GM12878 (cell line): ENCODE measurements around the gene S100A9. TPM values are rescaled to one million over a fixed set of nuclear protein-coding genes. Genes with fewer than 3 reads are reported as not detected.

Experiments used
- ATF7 ChIP-seq: fragments of 450-650 bp; IDR thresholded peaks from 2 replicates; pipeline ENCODE4 v1.6.1; 2016; ENCODE audit warnings: low read depth, mild to moderate bottlenecking
- HCFC1 ChIP-seq: fragments of 150-350 bp; IDR thresholded peaks from 2 replicates; pipeline ENCODE4 v1.6.1; 2014; ENCODE audit warnings: low read length
- IRF4 ChIP-seq: IDR thresholded peaks from 2 replicates; pipeline ENCODE4 v1.6.1; 2011; ENCODE audit warnings: low read depth, low read length
- JUND ChIP-seq: IDR thresholded peaks from 2 replicates; pipeline ENCODE4 v1.6.1; 2012; ENCODE audit warnings: low read depth, mild to moderate bottlenecking, low read length, improper control_type of control experiment, moderate library complexity
- KDM1A ChIP-seq: fragments of 200-600 bp; sonication (generic); IDR thresholded peaks from 2 replicates; pipeline ENCODE4 v1.6.1; 2016; ENCODE audit warnings: borderline replicate concordance
- NFYB ChIP-seq: IDR thresholded peaks from 2 replicates; pipeline ENCODE4 v1.6.1; 2011; ENCODE audit warnings: low read depth, mild to moderate bottlenecking, low read length, improper control_type of control experiment, moderate library complexity; ENCODE audit not compliant: insufficient read depth
- NR2C2 ChIP-seq: IDR thresholded peaks from 2 replicates; pipeline ENCODE4 v1.6.1; 2011; ENCODE audit warnings: borderline replicate concordance, low read depth; ENCODE audit not compliant: control insufficient read depth, insufficient read length
- RFX5 ChIP-seq: IDR thresholded peaks from 2 replicates; pipeline ENCODE4 v1.6.1; 2011; ENCODE audit warnings: low read depth, low read length, improper control_type of control experiment
- SP1 ChIP-seq: IDR thresholded peaks from one replicate; pipeline ENCODE4 v1.6.1; 2011; ENCODE audit warnings: low read depth, low read length
- STAT1 ChIP-seq: fragments of 450-650 bp; conservative IDR thresholded peaks from 2 replicates; pipeline ENCODE4 v1.6.1; 2014; ENCODE audit warnings: antibody characterized with exemption, mild to moderate bottlenecking
- SUZ12 ChIP-seq: fragments of 200-600 bp; sonication (generic); IDR thresholded peaks from one replicate; pipeline ENCODE4 v1.6.1; 2018; ENCODE audit warnings: antibody characterized with exemption, mild to moderate bottlenecking; ENCODE audit not compliant: unreplicated experiment
- ZNF207 ChIP-seq: fragments of 450-650 bp; IDR thresholded peaks from 2 replicates; pipeline ENCODE4 v1.6.1; 2014; ENCODE audit warnings: antibody characterized with exemption, mild to moderate bottlenecking, borderline replicate concordance
- polyA plus RNA-seq, 11 experiments: library from polyadenylated mRNA; depleted of rRNA in 4 of 11; unstranded in 6 of 11; stranded (reverse) in 5 of 11; fragments of >200 nt; fragmentation: Nextera tagmentation in 4 of 11; fragmentation: Illumina TruSeq in 1 of 11; extraction: Ambion mirVana in 4 of 11; extraction: Trizol in 1 of 11; gene quantifications; 1 replicate in 1 of 11; 2 replicates in 10 of 11; pipeline versions ENCODE4 v1.2.1 to v1.2.3, GENCODE V29; 2011 to 2016; ENCODE audit warnings: inconsistent platforms in 2 of 11, missing spikeins in 2 of 11, low read depth in 1 of 11
- total RNA-seq, 4 experiments: library from RNA; depleted of rRNA in 3 of 4; stranded (reverse); fragments of >200 nt in 3 of 4; fragmentation: Illumina TruSeq in 1 of 4; extraction: Trizol in 1 of 4; gene quantifications; 2 replicates each; pipeline versions ENCODE4 v1.2.1 to v1.2.3, GENCODE V29; 2013 to 2021
- TF ChIP-seq, protein P1 (sequence below): fragments of 450-650 bp; formaldehyde crosslinking; IDR thresholded peaks from 2 replicates; pipeline ENCODE4 v1.4.0; 2022; ENCODE audit warnings: mild to moderate bottlenecking, moderate library complexity
- TF ChIP-seq, protein P2 (sequence below): IDR thresholded peaks from 2 replicates; pipeline ENCODE4 v1.6.1; 2012; ENCODE audit warnings: low read depth, low read length, improper control_type of control experiment
- TF ChIP-seq, protein P3 (sequence below): fragments of 450-650 bp; formaldehyde crosslinking; IDR thresholded peaks from 2 replicates; pipeline ENCODE4 v1.4.0; 2020; ENCODE audit warnings: mild to moderate bottlenecking, moderate library complexity
- TF ChIP-seq, protein P4 (sequence below): IDR thresholded peaks from 2 replicates; pipeline ENCODE4 v1.6.1; 2011; ENCODE audit warnings: low read depth, low read length, improper control_type of control experiment, borderline replicate concordance
- TF ChIP-seq, protein P5 (sequence below): fragments of 450-650 bp; IDR thresholded peaks from 2 replicates; pipeline ENCODE4 v1.6.1; 2014; ENCODE audit warnings: mild to moderate bottlenecking

The S100A9 gene
- total and polyA plus RNA-seq, 10 of the 15 experiments (the other 5 are each of a cell fraction or from before 2014, with no cell fraction given), result 0.22 to 1.7 (median 0.49) TPM; not detected in 3

DNA sequence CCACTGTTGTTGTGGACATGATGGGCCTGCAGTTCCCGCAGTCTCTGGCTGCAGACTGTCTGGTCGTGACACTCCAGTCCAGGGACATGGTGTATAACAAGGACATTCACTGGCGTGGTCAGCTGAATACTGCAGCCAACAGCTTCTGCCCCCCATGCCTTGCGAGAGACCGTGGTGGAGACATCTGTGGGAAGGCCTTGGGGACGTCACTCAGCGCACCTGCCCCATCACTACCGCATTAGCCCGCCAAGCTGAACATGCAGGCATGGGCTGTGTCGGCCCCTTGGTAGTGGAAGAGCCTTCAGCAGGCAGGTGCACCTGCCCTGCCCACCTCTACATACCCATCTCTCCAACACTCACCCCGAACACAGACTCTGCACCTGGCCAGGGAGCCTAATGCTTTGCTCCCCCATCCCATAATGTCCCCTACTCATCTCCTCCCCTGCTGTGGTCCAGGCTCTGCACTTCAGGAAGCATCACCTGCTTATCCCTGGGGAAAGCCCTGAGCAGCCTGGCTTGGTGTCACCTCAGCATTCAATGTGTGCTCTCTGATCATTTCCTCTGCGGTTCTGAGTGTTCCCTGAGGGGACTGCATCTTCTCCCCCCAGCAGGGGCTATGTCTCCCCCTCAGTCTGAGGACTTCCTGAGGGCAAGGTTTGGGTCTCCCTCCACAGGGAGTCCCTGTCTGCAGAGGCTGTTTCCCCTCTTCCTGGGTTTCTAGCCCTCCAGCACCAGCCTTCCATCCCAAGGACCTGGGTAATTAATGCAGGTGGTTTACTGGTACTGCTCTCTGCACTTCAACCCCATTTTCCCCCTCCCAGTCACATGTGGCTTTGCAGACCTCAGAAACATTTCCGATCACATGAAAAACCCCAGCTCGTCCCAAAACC is 12.2 kb upstream of the S100A9 start (continued):
- TF ChIP-seq, protein P1, sequence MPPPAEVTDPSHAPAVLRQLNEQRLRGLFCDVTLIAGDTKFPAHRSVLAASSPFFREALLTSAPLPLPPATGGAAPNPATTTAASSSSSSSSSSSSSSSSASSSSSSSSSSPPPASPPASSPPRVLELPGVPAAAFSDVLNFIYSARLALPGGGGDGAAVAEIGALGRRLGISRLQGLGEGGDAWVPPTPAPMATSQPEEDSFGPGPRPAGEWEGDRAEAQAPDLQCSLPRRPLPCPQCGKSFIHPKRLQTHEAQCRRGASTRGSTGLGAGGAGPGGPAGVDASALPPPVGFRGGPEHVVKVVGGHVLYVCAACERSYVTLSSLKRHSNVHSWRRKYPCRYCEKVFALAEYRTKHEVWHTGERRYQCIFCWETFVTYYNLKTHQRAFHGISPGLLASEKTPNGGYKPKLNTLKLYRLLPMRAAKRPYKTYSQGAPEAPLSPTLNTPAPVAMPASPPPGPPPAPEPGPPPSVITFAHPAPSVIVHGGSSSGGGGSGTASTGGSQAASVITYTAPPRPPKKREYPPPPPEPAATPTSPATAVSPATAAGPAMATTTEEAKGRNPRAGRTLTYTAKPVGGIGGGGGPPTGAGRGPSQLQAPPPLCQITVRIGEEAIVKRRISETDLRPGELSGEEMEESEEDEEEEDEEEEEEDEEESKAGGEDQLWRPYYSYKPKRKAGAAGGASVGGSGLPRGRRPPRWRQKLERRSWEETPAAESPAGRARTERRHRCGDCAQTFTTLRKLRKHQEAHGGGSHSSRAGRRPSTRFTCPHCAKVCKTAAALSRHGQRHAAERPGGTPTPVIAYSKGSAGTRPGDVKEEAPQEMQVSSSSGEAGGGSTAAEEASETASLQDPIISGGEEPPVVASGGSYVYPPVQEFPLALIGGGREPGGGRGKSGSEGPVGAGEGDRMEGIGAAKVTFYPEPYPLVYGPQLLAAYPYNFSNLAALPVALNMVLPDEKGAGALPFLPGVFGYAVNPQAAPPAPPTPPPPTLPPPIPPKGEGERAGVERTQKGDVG (CRISPR knock-in tag), result no peak
- TF ChIP-seq ZNF207 (no peak), IRF4 (no peak), NR2C2 (no peak), SUZ12 (no peak), HCFC1 (no peak), ATF7 (no peak; the same call in 1 of the 2 replicates), JUND (no peak), STAT1 (no peak), NFYB (no peak), RFX5 (no peak), SP1 (peak; percentile 16), KDM1A (no peak)
- TF ChIP-seq, protein P2, sequence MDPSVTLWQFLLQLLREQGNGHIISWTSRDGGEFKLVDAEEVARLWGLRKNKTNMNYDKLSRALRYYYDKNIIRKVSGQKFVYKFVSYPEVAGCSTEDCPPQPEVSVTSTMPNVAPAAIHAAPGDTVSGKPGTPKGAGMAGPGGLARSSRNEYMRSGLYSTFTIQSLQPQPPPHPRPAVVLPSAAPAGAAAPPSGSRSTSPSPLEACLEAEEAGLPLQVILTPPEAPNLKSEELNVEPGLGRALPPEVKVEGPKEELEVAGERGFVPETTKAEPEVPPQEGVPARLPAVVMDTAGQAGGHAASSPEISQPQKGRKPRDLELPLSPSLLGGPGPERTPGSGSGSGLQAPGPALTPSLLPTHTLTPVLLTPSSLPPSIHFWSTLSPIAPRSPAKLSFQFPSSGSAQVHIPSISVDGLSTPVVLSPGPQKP, result no peak
- TF ChIP-seq, protein P3, sequence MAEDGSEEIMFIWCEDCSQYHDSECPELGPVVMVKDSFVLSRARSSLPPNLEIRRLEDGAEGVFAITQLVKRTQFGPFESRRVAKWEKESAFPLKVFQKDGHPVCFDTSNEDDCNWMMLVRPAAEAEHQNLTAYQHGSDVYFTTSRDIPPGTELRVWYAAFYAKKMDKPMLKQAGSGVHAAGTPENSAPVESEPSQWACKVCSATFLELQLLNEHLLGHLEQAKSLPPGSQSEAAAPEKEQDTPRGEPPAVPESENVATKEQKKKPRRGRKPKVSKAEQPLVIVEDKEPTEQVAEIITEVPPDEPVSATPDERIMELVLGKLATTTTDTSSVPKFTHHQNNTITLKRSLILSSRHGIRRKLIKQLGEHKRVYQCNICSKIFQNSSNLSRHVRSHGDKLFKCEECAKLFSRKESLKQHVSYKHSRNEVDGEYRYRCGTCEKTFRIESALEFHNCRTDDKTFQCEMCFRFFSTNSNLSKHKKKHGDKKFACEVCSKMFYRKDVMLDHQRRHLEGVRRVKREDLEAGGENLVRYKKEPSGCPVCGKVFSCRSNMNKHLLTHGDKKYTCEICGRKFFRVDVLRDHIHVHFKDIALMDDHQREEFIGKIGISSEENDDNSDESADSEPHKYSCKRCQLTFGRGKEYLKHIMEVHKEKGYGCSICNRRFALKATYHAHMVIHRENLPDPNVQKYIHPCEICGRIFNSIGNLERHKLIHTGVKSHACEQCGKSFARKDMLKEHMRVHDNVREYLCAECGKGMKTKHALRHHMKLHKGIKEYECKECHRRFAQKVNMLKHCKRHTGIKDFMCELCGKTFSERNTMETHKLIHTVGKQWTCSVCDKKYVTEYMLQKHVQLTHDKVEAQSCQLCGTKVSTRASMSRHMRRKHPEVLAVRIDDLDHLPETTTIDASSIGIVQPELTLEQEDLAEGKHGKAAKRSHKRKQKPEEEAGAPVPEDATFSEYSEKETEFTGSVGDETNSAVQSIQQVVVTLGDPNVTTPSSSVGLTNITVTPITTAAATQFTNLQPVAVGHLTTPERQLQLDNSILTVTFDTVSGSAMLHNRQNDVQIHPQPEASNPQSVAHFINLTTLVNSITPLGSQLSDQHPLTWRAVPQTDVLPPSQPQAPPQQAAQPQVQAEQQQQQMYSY (CRISPR knock-in tag), result no peak
- TF ChIP-seq, protein P4, sequence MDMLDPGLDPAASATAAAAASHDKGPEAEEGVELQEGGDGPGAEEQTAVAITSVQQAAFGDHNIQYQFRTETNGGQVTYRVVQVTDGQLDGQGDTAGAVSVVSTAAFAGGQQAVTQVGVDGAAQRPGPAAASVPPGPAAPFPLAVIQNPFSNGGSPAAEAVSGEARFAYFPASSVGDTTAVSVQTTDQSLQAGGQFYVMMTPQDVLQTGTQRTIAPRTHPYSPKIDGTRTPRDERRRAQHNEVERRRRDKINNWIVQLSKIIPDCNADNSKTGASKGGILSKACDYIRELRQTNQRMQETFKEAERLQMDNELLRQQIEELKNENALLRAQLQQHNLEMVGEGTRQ, result peak; percentile 42; the same call in 1 of the 2 replicates
- TF ChIP-seq, protein P5, sequence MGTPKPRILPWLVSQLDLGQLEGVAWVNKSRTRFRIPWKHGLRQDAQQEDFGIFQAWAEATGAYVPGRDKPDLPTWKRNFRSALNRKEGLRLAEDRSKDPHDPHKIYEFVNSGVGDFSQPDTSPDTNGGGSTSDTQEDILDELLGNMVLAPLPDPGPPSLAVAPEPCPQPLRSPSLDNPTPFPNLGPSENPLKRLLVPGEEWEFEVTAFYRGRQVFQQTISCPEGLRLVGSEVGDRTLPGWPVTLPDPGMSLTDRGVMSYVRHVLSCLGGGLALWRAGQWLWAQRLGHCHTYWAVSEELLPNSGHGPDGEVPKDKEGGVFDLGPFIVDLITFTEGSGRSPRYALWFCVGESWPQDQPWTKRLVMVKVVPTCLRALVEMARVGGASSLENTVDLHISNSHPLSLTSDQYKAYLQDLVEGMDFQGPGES, result no peak
